GM18520 (cell line): ENCODE results near the gene SLC6A11.

Experiments
- ATAC-seq: cut with Tn5 transposase; IDR thresholded peaks from one replicate; pipeline ENCODE4 v1.9.1; 2021; ENCODE audit not compliant: unreplicated experiment

The SLC6A11 gene

DNA sequence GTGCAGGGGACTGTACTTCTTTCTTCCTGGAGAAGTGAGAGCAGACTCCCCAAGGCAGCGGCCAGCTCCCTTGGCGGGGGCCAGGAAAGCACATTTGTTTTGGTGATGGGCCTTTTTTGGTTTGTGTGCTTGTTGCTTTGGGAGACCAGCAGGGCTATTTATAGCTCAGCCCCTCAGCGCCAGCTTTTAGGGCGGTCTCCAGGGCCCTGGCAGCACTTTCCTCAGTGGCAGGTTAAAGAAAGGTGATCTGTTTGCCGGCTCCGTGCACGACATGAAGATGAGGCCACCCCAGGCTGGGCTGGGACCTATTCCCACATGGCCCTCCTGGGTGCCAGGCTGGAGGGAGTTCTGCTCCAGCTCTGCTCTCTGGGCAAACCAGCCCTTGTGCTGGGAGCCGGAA is 21.8 kb downstream of the SLC6A11 start:
- ATAC-seq = no peak

DNA sequence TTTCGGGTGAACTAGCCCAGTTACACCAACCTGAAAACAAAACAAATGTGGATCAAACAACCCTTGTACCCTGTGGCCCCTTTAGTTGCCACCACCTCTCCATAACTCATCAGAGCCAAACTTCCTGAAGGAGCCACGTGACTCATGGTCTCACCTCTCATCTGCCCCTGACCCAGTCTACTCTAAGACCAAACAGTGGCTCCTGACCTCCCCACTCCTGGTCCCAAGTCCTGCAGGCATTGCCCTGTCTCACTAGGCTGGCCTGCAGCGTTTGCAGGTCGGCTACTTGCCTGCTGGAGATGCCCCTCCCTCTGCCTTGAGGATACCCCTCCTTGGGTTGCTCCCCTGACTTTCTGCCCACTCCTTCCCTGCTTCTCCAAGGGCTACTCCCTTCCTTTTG is 23.1 kb downstream of the SLC6A11 start:
- ATAC-seq = no peak

DNA sequence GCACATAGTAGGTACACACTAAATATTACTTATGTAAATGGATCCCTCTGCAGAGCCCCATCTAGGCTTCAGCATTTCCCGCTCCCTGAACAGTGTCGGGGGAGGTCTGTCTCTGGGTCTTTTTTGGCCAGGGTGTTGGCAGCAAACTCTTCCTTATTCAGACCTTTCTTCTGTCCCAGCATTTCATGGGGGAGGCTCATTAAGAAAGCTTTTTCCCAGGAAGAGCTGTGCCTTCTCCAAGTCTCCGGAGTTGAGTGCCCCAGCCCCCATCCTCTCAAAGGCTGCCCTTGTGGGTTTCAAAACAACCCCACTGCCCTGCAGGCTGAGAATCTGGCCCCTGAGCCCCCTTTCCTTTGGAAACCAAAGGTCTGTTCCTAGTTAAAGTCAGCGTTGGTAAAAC is 25.1 kb downstream of the SLC6A11 start:
- ATAC-seq = no peak

DNA sequence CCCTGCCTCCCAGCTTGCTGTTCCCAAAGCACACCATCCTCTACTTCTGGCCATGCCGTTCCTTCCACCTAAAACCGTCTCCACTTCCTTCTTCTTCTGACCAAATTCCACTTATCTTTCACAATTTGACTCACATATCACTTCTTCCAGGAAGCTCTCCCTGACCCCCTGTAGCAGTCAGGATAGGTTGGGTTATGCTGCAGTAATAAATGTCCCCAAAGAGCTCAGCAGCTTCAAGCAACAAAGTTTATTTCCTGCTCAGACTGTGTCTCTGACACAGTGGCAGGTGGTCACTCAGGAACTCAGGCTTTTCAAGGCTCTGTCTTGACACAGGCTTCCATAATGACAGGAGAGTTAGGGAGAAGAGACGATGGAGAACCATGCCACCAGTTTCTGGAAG is 27.4 kb downstream of the SLC6A11 start:
- ATAC-seq = no peak

DNA sequence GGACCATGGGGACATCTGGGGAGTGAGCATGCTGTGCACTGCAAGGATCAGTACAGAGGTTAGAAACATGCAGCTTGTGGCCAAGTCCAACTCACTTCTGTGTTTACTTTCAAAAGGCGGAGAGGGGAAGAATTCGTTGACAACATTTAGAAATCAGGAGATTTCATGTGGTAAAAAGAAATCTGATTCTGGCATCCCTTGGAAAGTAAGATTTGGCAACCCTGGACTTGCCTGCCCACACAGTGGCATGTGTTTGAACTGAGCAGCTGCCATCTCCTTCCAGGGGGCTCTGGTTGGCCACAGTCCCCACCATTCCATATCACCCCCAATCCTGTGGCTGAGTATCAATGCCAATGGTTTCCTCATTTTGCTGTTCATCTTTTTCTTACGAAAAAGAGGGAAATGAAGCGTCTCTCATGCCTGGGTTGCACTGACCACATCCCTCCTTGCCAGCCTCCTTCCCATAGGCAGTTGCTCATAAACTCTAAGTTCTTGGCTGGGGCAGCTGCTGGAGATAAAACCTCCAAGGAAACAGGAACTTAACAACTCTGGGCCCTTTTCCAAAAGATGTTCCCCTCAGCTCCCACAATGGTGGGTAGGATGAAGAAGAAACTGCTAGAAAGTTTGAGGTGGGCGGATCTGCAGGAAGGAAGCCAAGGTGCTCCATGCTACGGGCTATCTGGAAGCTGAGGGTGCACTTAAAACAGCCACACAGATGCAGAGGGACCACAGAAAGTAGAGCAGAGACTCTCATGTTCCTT is 29.2 kb downstream of the SLC6A11 start:
- no peak for ATAC-seq

DNA sequence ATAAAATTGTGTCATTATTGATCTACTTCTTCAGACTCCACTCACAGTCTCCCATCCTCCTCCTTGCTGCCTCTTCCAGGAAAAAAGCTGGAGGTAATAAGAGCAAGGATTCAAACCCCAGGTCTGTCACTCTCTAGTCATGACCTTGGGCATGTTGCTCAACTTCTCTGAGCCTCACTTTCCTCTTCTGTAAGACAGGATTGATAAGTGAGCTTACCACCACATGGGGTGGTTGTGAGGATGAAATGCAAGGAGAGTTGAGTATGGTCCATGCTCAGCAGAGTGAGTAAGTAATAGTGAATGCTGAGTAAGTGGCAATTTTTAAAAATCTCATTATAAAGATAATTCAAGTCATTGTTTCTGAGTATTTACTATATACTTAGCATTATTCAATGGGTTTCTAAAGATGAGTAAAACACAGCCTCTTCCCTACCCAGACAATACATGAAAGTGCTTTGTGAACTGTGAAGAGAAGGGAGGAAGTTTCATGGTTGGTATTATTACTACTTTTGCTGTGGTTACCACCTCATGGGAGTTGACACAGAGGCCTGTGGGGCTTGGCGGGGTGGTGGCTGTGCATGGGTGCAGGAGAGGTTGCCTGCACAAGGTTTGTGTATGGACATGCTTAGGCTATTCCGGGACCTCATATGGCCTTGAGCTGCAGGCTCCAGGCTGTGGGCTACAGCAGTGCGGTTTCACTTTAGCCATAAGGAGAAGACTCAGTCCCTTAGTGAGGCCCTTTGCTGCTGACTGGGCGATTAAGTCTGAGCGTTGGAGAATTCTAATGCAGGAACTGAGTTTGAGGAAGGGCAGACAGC is 30.0 kb downstream of the SLC6A11 start:
- no peak for ATAC-seq

DNA sequence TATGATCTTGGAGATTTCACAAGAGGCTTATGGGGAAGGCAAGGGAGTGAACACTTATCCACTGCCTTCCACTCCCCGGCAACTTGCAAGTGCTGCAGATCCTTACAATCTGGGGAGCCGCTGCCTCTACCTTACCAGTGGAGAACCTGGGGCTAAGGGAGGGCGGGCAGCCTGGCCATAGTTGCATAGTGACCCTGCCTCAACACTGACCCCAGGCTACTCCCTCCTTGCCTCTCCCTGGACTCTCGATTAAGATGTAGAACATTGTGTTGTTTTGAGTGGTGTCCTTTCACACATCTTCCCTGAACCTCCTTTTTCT is 30.6 kb downstream of the SLC6A11 start:
- ATAC-seq = no peak

DNA sequence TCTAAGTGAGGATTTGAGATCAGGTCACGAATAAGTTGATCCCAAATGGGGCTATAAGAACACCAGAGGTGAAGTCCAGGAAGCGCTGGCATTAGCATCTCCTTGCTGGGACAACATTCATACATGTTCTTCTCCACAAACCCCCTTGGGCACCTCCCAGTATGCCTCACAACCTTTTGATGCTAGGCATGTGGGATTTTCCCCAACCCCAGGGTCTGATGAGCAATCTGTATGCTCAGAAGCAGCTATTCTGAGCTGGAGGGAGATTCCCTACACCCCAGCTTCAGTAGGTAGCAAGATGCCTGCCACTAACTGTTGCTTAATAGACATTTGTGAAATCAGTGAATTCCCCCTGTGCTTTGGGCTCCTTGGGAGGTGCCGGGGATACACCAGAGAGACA is 32.2 kb downstream of the SLC6A11 start:
- ATAC-seq = no peak

DNA sequence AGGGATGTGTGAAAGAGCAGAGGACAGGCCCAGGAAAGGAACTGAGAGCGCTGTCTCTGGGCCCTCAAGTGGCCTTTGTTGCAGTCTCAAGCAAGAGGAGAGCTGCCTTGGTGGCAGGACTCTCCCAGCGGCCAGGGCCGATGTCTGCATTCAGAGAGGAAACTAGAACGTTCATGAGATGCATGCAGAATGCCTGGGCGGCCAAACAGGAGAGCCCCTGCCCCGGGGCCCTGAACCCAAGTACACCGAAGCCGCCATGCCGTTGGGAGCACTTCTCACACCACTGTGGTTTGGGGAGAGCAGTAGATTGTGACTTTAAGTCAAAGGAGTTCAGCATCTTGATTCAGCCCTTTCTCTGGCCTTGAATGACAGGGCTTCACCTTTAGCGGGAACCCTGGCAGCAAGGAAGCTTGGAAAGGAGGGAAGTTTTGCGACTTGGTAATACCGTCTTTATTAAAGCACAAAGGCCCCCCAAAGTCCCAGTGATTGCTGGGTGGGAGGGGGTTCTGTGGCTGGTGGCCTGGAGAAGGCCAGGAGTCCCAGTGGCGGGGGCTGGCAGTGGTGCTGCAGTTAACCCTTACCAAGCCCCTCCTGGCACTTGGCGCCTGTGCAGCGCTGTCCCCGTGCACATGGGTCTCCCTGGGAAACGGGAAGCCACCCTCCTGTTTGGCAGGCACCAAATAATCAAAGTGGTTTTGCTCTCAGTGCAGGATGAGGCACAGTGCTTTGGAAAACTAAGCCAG is 36.2 kb downstream of the SLC6A11 start:
- no peak for ATAC-seq

DNA sequence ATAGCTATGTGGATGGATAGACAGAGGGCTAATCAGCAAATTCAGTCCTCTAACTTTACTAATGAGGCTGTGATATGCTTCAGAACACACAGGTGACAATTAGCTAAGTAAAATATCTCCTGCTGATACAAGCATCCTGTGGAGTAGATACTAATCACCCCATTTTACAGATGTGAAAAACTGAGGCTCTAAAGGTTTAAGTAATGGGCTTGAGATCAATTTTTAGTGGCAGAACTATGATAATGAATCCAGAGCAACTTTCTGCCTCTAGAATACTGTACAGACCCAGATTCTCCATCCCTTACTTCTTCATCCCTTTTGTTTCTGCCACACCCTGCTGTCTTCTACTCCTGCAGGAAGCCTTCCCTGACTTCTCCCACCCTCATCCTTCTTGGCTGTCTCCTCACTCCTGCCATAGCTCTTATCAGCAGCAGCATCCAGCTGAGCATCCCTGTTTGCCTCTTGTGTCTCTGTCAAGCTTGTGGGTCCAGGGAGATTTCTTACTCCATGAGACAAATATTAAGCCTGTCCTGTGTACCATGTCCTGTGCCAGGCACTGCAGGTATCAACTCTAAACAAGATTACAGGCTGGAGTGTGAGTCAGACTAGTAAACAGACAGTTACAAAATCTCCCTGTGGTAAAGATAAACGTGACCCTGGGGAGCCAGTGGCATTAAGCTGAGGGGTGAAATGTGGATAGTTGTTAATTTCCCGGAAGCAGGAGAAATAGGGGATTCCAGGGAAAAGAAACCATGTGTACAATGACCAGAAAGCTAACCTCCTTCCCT is 39.2 kb downstream of the SLC6A11 start:
- ATAC-seq = no peak

DNA sequence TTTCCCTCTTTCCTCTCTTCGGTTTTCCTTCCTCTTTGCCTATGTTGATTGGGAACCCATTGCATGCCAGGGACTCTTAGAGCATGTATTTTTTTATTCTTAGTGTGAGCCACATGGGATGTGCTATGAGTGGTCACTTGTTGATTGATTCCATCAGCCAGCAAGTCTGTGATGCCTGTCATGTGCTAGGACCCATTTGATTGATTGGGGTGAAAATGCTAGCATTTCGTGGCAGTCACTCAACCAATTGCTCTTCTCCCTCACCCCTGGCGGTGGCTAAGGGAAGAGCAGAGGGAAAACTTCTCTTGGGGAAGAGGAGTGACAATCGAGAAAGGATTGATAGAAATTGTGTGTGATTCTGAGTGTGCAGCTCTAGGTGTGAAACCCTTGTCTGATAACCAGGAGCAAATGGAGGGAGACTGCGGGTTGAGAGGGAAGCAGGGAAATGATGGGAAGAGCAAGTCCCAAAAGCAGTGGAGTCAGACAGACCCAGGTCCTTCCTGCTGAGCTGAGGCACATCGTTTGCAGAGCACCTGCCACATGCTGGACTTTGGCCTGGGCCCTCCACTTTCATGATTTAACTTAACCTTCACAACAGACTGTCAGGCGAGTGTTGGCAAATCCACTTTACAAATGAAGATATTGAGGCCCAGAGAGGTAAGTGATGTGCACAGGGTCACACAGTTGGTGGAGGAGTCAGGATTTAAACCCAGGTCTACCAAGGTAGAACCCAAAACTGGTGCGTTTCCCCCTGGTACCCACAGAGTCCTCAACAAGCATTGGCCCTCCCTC is 40.0 kb downstream of the SLC6A11 start:
- no peak for ATAC-seq

DNA sequence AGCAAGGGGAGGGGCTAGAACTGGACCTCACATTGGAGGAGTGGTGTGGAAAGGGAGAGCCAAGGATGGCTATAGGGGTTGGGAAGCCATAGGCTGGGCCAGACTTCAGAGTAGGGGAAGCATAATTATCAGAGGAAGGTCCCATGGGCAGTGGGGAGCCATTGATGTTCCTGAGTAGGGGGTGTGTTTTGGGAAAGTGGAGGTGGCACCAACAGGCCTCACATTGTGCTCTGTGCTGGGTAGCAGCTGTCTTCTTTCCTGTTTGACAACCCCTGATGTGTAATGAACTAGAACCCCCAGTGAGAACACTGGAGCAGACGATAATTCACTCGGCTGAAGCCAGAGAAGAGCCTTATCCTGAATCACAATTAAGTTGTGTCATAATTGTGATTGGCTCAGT is 41.2 kb downstream of the SLC6A11 start:
- no peak for ATAC-seq

DNA sequence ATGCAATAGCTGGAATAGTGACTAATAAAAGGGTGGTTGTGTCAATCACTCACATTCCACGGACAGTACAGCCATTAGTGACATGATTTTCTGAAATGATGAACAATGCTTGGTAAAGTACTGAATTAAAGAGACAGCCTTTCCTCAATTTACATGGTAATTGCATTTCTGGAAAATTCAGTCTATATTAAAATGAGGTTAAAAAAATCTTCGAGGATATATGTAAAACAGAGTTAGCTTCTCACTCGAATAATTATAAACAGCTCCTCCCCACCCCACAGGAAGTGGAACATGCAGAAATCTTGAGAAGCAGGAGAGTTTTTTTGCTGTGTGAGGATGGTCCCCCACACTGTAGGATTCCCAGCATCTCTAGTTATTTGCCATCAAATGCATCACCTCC is 42.1 kb downstream of the SLC6A11 start:
- ATAC-seq = no peak

DNA sequence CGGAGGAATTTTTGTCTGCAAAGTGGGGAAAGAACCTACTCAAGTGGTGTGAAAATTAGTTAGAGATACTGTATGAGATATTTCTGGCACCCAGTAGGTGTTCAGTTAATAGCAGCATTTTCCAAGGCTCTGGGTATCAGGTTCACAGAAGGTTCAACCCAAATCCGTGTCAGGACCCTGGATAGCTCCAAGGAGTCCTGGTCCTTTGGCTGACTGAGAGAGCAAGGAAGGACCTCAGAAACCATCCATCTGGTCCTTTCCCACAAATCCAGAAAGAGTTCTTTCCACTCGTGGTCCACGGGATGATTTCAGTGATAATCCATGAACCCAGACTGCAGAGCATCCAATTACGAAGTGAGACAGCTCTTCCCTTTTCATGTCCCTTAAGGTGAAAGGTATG is 51.4 kb downstream of the SLC6A11 start:
- no peak for ATAC-seq

DNA sequence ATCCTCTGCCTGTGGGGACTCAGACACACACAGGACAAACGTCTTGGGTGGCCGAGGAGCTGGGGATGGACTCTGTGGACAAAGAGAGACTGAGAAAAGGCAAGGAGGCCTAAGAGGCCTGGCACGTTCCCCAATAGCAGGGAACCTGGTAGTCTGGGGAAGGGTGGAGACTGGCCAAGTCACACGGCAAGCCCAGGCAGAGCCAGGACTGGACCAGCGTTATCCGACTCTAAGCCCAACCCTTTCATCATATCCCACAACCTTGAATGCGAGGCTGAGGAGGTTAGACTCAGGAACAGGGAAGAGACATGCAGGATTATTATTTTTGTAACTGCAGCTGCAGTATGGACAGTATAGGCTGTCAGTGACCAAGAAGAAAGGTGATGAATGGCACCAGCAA is 53.4 kb downstream of the SLC6A11 start:
- no peak for ATAC-seq

DNA sequence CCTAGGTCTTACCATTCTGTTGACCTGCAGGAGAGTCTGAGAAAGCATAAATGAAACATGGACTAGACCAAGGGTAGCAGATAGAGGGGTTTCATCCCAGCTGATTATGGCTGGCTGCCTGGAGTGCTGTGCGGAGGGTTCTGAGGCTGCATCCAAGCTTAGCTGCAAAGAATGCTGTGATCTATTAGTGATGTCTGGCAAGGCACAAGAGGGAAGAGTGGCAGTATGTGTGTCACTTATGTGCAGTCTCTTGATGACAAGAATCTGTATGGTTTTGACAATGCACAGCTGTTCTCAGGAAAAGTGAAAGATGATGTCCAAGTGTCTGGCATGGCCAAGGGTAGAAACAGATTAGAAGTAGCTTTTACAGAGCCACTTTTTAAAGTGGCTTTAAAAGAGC is 54.3 kb downstream of the SLC6A11 start:
- ATAC-seq = no peak

DNA sequence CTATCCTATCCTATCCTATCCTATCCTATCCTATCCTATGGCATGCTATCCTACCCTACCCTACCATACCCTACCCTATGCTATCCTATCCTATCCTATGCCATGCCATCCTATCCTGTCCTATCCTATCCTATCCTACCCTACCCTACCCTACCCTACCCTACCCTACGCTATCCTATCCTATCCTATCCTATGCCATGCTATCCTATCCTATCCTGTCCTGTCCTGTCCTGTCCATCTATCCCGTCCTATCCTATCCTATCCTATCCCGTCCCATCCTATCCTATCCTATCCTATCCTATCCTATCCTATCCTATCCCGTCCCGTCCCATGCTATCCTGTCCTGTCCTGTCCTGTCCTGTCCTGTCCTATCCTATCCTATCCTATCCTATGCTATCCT is 57.4 kb downstream of the SLC6A11 start:
- ATAC-seq = no peak

DNA sequence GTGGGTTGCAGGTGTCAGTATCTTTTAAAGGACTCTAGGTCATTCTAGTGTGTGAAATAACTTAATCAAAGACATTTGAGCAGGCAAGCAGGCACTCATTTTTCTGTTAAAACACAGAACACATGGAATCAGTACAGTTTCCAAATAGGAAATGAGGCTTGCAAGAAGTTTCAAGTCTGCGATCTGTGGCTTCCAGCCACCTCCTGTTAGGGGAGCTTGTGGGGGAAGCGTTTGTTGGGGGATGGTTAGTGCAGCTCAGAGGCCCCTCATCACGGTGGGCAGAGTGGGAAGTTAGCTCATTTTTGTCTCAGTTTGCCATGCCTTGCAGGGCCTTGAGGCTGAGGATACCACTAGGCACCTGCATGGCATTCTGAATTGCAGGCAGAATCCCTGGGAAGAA is 59.9 kb downstream of the SLC6A11 start:
- ATAC-seq = no peak

DNA sequence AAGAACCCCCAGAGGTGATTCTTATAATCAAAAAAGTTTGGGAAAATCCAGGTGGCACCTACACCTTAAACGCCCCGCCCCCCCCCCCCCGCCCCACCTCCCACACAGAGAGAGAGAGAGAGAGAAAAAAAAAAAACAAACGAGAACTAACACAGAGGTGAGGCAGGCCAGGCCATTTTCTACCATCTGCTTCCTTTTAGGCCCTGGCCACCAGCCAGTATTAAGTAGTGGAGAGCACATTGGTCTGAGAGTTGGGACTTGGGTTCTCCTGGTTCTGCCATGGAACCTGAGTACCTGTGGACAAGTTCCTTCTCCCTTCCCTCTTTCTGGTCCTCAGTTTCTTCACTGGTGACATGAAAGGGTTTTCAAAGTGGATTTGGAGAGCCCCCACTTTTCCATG is 60.6 kb downstream of the SLC6A11 start:
- no peak for ATAC-seq

DNA sequence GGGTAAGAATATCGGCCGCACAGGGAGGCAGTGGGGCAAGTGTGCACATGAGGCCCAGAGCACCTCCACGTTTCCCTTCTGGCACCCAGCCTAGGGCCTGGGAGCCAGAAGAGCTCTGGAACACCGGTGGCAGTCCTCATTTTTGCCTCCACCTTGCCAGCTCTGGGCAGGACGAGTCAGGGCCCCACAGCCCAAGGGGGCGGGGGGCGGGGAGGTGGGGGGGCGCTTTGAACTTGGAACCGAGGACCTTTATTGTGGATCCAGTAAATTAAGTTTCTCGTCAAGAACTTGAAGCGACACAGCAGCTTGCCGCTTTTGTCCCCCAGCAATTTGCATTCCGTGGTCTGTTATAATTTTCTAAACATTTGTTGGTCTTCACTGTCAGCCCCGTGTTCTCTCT is 66.8 kb downstream of the SLC6A11 start:
- ATAC-seq = no peak
